Hippocampal formation (tissue), 2 donors: ENCODE results near the gene CTIF.
A peak's percentile ranks its signal among the peaks of the same experiment; 100 is the strongest.

ENCODE experiments used
- DNase-seq, 2 donors: peaks; one replicate each; lab custom pipeline; 2025; lab: John Stamatoyannopoulos, UW

CTIF gene

DNA sequence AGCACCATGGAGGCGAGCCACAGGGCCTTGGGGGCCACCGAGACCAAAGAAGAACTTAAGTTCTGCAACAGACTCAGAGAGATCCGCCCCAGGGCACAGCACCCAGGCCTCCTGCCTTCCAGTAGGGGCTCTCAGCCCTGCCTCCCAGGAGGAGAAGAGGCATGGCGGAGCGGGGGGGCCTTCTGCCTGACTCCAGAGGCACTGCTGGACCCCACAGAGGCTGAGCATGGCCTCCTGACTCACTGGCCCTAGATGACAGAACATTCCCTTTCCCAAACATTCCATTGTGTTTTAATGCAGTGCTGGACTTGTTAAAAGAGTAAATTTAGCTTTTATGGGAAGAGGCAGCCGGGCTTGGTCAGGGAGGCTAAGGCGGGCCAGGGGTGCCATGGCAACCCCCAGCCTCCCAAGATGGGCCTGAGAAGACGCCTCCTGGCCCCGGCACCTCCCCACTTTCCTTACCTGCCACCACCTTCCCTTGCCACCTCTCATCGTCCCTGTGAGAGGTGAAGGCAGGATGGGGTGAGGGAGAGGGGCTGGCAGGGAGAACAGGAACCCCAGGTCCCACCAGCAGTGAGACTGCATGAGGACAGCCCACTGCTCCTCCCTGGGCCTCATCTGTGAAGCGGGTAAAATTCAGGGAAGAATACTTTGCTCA, 346.6 kb downstream of the CTIF start:
- no peak for DNase-seq

DNA sequence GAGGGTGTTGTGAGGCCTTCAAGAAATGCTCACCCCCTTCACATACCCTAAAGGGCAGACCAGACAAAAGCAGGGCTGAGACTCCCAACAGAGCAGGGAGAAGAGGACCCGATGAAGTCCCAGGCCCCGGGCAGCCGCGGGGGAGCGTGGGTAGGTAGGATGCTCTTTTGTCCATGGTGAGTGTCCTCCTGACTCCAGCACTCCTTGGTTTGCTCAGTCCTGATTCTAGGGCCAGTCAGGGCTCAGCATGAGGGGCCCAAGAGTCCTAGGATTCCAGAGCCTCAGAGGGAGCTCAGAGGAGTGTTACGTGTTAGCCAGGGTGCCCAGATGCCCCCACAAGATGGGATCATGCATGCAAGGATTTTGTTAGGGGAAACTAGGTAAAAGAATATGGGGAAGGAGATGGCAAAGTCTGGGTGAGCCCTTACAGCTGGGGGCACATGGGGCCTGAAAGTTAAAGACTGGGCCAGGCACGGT, 347.1 kb downstream of the CTIF start:
- DNase-seq, result no peak

DNA sequence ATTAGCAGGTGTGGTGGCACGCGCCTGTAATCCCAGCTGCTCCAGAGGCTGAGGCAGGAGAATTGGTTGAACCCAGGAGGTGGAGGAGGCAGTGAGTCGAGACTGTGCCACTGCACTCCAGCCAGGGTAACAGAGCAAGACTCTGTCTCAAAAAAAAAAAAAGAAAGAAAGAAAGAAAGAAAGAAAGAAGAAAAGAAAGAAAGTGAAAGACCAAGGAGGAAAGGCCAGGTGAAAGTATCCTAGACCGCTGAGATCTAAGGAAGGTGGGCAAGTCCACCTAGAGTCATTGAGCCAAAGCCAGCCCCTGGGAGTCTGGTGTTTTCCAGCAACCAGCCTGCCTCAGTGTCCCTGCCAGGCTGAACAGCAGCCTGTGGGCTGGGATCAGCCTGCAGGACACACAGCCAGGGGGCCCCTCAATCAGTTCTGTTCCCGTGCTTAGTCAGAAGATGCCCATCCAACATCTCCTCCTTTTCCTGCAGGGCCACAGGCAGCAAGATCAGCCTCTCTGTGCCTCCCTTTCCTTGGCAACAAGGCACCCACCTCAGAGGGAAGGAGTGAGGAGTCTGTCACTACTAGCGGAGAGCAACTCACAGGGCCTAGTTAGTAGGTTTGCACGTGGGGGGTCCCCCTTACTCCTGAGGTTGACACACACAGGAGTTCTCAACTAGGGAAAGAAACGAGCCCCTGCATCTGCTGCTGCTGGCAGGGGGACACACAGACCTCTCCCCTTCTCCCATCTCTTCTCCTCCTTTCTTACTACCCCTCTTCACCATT, 347.9 kb downstream of the CTIF start:
- no peak for DNase-seq

DNA sequence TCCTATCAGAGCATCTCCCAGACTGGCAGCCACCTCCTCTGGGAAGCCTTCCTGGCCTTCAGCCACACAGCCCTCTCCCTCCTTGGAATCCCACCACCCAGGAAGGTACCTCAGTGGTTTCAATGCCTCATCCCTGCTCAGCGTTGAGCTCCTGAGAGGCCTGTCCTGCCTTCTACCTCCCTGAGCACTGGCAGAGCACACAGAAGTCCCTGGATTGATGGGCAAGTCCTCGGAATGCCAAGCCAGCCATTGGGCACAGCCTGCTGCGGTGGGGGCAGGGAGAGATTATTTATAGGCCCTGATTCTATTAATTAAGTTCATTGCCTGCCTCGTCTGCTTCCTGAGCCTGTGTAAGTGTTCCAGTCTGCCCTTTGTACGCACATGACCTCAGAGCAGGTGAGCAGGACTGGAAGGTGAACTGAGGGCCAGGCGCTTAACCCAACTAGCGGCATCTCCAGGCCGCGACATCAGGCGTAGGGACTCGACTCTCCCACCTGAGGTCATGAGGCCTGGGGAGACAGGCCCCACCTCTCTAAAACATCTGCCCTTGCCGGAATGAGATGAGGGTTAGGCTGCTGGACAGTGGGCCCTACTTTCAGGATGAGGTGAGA, 348.6 kb downstream of the CTIF start:
- no peak for DNase-seq

DNA sequence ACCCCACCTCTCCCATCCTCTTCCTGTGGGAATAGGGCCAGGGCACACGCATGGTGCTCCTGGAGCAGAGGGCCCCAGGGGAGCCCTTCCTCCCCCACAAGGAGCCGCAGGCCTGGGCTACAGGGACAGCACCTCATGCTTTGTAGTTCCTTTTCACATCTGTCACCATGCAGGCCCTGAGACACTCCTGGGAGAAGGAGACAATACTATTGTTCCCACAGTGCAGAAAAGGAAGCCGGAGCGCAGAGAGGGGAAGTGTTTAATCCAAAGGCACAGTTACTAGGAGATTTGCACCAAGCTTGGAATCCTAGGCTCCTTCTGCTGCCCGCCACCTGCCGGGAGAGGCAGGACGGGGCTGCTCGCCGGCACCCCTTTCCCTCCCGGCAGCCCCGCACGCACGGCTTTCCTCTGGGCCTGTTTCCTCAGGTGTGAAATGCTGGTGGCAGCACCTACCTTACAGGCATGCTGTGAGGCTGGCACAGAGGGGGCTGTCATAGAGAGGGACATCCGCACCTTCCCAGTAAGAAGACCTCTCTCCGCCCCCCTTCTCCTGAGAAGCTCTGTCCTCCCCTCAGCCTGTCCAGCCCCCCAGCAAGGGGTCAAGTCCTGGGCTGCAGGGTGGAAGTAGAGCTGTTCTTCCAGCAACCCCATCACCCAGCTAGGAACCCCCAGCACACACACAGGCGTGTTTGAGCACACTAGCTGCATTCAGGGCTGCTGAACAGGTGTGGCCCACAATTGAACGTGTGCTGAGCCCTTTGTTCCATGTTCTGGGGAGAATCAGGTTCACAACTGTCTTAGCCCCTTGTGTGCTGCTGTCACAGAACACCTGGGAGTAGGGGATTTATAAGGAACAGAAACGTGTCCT, 349.3 kb downstream of the CTIF start:
- no peak for DNase-seq

DNA sequence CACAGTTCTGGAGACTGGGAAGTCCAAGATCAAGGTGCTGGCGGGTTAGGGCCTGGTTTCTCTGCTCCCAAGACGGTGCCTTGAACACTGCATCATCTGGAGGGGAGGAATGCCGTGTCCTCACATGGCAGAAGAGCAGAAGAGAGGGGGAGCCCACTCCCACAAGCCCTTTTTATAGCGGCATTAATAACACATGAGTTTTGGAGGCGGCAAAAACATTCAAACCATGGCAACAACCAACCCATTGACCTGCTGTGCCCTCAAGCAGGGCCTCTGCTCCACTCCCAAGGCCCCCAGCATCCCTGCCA, 349.9 kb downstream of the CTIF start:
- no peak for DNase-seq

DNA sequence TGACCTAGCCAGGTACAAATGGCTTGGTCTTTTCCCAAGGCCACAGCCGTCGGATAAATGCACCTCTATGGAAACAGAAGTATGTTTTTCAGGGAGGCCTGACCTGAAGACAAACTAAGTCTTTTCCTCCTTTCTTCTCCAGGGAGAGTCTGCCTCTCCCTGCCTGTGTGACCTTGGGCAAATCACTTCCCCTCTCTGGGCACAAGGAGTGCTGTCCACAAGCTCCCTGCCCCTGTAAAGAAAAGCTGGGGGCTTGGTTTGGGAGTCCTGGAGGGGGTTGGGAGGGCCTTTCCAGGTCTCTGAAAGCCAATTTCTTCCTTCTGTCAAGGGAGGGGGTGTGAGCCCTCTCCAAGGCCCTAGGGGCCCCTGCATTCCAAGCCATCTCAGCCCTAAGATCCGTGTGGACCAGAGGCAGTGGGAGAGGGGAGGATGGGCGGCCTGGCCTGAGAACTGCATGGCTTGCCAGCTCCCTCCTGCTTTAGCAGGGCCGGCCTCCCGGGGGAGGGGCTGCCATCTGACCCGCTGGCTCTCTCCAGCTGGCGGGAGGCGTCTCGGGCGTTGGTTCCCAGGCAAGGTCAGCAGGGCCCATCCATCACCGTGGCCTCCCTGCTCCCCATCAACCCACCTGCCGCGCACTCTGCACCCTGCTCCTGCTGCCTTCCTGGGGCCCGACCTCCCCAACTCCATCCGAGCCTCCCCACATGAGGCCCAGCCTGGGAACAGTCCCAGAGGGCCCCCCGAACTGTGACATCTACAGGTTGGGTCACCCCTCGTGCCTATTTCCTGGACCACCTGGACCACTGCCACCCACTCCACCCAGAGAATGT, 350.5 kb downstream of the CTIF start:
- DNase-seq, result peak in 1 of 2 donors; percentile 29

DNA sequence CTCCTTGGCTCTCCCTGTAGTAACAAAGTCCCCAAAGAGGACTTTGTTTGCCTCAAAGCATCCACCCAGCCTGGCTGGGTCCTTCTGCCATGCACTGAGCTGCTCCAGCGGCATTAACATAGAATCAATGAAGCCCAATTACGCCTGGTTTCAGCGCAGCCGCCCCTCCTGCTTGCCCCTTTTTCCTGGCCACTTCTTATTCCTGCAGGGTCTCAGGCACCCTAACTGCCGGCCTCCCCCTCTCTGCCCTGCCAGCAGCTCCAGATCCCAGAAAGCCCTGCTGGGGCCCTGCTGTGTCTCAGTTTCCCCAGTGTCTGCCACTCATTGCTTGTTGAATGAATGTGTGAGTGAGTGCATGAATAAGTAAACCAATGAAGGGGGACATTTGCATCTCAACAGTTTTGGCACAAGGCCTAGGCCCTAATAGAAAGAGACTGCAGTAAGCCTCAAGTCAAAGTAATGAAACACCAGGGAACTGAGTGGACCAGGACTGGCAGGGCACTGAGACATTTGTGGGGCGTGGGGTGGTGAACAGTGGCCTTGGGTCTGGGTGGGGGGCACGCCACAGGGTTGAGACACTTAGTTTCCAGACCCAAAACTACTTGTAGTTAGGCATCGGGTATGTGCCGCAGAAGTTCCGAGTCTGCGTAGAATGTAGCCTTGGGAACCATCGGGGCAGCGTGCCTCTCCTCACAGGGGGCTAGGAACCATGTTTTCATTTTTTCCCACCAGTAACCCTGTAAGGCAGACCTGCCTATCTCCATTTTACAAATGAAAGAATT, 351.3 kb downstream of the CTIF start:
- no peak for DNase-seq

DNA sequence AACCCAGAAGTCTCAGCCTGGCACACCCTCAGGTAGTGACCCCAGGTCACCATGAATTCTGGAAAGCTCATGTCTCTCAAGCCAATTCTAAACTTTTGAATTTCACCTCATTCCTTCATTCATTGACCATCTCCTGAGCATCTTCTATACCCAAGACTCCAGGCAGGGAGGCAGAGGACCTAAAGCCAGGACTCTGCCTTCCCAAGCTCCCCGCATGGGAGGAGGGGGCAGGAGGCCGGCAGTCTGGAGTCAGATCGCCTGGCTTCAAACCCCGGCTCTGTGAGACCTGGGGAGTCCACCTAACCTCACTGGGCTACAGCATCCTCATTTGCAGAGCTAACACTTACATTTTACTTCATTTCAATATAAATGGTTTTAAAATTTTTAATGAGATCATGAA, 352.9 kb downstream of the CTIF start:
- no peak for DNase-seq

DNA sequence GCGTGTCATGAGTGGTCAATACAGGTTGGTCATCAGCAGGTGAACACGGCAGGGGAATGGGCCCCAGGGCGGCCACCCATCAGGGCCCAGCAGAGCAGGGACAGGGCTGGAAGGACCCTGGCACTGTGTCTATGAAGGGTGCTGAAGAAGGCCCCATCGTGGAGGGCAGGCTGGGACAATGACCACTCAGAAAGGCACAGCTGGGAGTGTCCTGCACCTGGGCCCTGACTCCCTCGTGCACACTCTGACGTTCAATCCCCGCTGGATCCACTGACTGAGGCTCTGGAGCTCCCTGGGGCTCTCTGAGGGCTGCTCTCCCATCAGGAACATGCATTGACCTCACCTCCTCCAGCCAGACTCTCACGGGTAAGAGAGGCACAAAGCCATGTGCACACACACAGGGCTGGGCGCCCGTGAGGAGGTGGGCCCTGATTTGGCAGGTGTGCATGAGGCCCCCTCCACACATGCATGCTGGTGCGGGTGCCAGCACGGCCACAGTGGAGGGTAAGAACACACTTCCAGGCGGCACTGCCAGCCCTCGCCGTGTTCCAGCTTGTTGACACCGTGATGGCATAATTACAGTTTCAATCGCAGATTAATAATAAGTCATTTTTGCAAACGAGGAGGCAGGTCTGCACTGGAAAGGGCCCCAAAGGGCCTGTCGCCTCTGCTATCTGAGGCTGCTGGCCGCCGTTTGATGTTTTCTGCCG, 353.5 kb downstream of the CTIF start:
- DNase-seq, result no peak

DNA sequence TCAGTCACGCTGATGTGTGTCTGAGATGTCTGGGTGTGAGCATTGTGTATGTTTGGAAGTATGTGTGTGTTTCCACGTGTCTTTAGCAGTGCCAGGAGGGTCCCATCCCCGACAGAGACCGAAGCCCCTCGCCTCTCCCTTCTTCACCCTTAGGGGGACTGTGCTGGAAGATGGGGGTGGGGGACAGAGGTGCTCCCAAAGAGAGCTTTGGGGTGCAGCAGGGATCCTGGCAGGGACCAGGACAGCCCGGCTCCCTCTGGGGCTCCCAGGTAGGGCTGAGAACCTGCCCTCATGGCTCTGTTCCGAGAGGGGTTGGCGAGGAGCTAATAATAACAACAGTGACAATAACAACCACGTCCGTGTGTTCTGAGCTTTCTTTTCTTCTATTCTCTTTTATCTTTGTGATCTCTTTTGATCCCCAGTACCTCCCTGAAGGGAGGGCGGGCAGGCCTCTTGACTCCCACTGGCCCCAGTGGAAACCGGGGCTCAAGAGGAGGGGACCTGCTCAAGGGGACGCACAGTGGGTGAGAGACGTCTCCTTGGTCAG, 354.3 kb downstream of the CTIF start:
- no peak for DNase-seq

DNA sequence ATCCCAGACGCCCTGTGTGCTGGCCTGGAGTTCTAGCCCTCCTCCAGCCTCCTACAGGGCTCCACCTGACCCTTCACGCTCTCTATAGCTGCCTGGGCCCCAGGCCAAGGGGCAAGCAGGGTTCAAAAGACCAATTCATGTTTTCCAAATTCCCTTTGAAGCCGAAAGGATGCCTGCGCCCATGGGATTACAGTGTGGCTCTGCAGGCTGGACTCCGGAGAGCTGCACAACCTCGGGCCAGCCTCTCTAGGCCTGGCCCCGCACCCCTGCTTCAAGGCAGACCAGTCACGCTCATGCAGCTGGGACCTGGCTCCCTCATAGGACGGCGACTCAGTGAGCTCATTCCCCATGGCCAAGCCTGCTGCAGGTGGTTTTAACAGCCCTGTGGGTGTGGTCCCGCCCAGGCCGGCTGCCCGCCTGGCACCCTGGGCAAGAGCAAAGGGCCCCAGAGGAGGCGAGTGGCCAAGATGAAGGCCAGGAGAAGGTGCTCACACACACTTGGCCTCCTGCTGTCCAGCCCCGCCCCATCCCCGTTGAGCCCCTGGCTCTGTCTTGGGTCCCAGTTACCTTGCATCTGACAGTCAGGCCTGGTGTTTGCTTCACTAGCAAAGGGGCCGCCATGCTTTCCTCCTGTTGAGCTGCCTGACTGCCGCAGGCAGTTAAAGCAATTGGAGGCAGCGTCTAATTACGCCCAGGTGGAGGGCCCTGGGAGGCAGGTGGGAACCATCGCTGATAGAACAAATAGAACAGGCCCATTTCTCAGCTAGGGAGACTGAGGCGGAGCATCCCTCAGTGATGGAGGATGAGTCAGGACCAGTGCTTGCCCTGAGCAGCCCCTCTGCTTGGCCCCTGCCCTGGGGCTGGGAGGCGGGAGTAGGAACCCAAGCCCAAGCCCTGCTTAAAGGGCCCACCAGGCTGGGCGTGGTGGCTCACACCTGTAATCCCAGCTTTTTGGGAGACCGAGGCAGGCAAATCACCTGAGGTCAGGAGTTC, 355.1 kb downstream of the CTIF start:
- DNase-seq, result no peak

DNA sequence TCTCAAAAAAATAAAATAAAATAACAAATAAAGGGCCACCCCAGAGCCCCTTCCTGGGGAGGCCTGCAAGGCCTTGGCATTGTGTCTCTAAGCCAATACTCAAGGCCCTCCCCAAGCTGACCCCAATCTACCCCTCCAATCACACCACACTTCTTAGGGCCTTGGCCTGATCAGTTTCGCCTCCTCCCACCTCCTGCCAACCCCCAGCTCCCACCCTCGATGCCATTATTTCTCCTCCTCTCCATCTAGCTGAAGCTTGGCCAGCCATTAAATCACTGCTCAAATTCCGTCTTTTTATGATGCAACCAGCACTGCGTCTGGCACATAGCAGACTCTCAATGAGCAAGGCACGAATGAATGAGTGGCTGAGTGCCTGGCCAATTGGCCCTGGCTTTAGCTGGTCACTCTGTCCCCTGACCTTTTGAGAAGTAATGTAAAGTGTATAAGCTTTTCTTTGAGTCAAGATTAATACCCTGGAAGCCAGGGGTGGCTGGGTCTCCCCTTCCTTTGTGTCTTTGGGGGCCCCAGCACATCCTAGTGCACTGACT, 356.0 kb downstream of the CTIF start:
- no peak for DNase-seq

DNA sequence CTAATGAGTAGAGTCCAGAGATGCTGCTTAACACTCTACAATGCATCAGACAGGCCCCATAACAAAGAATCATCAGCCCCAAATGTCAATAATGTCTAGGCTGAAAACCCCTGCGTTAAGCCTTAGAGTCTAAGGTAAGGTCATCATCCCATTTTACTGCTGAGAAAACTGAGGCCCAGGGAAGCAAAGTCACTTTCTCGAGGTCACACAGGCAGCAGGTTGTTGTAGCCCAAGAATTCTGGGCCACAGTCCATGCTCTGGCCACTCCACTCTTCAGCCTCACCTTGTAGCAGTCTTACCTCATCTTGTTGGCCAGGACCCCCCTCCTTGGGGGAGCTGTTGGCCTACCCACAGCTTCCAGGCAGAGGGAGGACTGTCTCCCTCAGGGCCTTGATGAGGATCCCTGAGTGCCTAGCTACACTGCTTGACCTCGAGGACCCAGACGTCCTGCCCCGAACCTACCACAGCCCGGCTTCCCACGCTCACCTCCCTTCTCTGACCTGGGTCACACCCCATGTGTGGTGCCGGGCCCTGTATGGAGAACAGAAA, 357.6 kb downstream of the CTIF start:
- DNase-seq, result no peak

DNA sequence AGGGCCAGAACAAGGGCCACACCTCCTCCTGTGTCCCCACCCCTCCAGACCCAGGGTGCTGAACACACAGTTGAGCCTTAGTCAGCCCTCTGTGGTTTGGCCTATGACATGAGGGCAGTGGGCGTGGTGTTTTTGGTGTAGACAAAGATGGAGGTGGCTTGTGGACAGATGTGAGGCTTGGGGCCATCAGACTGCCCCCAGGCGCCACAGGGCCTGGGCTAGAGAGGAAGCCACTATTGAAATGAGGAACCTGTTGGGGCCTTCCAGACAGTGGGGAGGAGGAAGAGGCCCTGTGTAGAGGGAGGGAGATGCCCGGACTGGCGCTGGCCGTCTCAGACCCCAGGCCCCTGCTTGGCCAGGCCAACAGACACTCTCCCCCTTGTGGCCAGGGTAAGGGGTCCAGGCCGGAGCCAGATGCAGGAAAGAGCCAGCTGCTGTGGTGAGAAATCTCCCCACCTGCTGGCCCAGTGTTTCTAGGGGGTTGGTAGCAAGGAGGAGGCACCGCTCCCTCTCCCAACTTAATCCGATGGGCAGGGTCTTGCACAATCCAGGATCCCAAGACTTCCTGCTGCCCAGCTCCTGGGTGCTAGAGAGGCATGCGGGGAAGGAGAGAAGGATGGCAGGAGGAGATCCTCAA, 358.2 kb downstream of the CTIF start:
- DNase-seq, result peak; percentile 28 to 65

DNA sequence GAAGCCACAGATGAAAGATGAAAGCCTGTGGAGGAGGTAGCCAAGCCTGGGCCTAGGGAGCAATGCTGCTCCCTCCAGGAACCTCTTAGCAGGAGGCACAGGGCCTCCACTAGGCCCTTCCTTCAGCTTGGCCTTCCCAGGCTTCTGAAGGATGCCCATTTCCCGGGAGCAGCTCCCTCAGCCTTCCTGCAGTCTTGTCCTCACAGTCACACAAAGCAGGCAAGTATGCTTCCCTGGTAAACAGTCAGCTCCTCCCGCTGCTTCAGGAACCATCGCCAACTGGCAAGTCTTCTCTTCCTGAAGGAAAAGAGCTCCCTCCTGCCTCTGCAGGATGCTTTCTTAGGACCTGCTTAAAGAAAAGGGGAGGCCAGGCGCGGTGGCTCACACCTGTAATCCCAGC, 358.7 kb downstream of the CTIF start:
- no peak for DNase-seq

DNA sequence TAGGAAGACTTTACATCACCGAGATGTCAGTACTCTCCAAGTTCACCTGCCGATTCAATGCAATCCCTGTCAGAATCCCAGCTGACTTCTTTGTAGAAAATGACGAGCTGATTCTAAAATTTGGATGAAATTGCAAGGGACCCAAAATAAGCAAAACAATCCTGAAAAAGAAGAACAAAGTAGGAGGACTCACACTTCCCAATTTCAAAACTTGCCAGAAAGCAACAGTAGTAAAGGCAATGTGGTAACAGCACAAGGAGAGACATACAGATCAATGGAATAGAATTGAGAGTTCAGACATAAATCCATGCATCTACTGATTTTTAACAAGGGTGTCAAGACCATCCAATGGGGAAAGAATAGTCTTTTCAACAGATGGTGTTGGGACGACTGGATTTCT, 359.7 kb downstream of the CTIF start:
- no peak for DNase-seq
